Natural killer cell (primary cell): ENCODE measurements around the gene RNU6-1. TPM values are rescaled to one million over a fixed set of nuclear protein-coding genes. Genes with fewer than 3 reads are reported as not detected.

Experiments used
- ATAC-seq, 3 donors: fragments of 150-1000 bp in 2 of 3; fragments of 200-7000 bp in 1 of 3; cut with Tn5 transposase; 1 replicate in 1 of 3; 2 replicates in 2 of 3; pipeline ENCODE4 v1.10.0; 2021; ENCODE audit warnings: mild to moderate bottlenecking in 2 of 3, moderate library complexity in 2 of 3
- DNase-seq, 2 donors: peaks; one replicate each; pipeline versions ENCODE4 v3.0.0 to v3.0.0-alpha.2; 2013 to 2021; ENCODE audit warnings: mixed read lengths in 1 of 2
- H3K27ac ChIP-seq: one replicate; pipeline ENCODE4 v1.5.1; 2013; ENCODE audit warnings: mild to moderate bottlenecking, low read length
- H3K27me3 ChIP-seq: one replicate; pipeline ENCODE4 v1.6.1; 2013; ENCODE audit warnings: low read length; ENCODE audit not compliant: control insufficient read depth, insufficient read depth
- H3K36me3 ChIP-seq: one replicate; pipeline ENCODE4 v1.6.1; 2013; ENCODE audit warnings: low read length; ENCODE audit not compliant: control insufficient read depth, insufficient read depth
- H3K4me1 ChIP-seq: one replicate; pipeline ENCODE4 v1.6.1; 2013; ENCODE audit warnings: low read length; ENCODE audit not compliant: control insufficient read depth, insufficient read depth
- H3K4me3 ChIP-seq: one replicate; pipeline ENCODE4 v1.5.1; 2013; ENCODE audit warnings: low read length
- H3K9me3 ChIP-seq: one replicate; pipeline ENCODE4 v1.6.1; 2013; ENCODE audit warnings: low read length; ENCODE audit not compliant: control insufficient read depth, insufficient read depth
- H3K27ac Mint-ChIP-seq, 2 donors: one replicate each; pipeline ENCODE4 v1.8.0; 2022; ENCODE audit warnings: mild to moderate bottlenecking in 2 of 2, mixed read lengths in 2 of 2, moderate library complexity in 1 of 2
- H3K27me3 Mint-ChIP-seq, 2 donors: one replicate each; pipeline ENCODE4 v1.8.0; 2022; ENCODE audit warnings: low read depth in 2 of 2, mixed read lengths in 2 of 2
- H3K36me3 Mint-ChIP-seq: one replicate; pipeline ENCODE4 v1.8.0; 2022; ENCODE audit warnings: mixed read lengths
- H3K4me1 Mint-ChIP-seq, 2 donors: one replicate each; pipeline ENCODE4 v1.8.0; 2022; ENCODE audit warnings: mixed read lengths in 2 of 2
- H3K4me3 Mint-ChIP-seq: one replicate; pipeline ENCODE4 v1.8.0; 2022; ENCODE audit warnings: mild to moderate bottlenecking, moderate library complexity, mixed read lengths
- H3K9me3 Mint-ChIP-seq, 2 donors: one replicate each; pipeline ENCODE4 v1.8.0; 2022; ENCODE audit warnings: mixed read lengths in 2 of 2
- CTCF ChIP-seq: fragments of 200-600 bp; IDR thresholded peaks from one replicate; pipeline ENCODE4 v1.8.0; 2022; ENCODE audit warnings: antibody characterized with exemption
- WGBS: methylation state at CpG from one replicate; pipeline ENCODE4 v1.1.7; 2013; ENCODE audit warnings: missing lambda C conversion rate; ENCODE audit not compliant: insufficient coverage; 5-methylcytosine and 5-hydroxymethylcytosine counted together
- intact Hi-C: fragments of 100-400 bp; cut with micrococcal nuclease; formaldehyde crosslinking; loops from one replicate; pipeline ENCODE4 v1.14.2; 2022
- total RNA-seq, 4 donors: library from RNA; stranded (reverse); fragments of 120-200 nt in 1 of 4; gene quantifications; one replicate each; pipeline versions ENCODE4 v1.2.3 to v1.2.4, GENCODE V29; 2013 to 2022

The RNU6-1 gene
- total RNA-seq, 3 donors from 2014 or later (not counting 1 experiment from before 2014, with no cell fraction given): not detected

- no peaks in the 10 kb centered on the region for H3K9me3 ChIP-seq
- Mint-ChIP-seq H3K27me3 (no peaks in the 10 kb centered on the region), H3K27ac (no peak overlapping the region), H3K9me3 (no peaks in the 10 kb centered on the region), H3K4me1 (peaks cover 0 to 9% of the 10 kb centered on the region in 2 donors), H3K4me3 (no peak overlapping the region), H3K36me3 (no peaks in the 10 kb centered on the region)
- intact Hi-C loops: no loop called here
- no peaks in the 10 kb centered on the region for H3K4me1 ChIP-seq
- H3K4me3 ChIP-seq: no peak overlapping the region
- H3K27ac ChIP-seq: no peak overlapping the region
- ATAC-seq (no peak), DNase-seq (no peak)
- no peaks in the 10 kb centered on the region for H3K36me3 ChIP-seq
- WGBS: 89% methylated on average over 5 of the region's 5 CpGs
- H3K27me3 ChIP-seq: no peaks in the 10 kb centered on the region
- TF ChIP-seq CTCF: no peak
These were observed 32.7 kb downstream of the RNU6-1 start for GRCh38 chr15:67807141-67807540.

GRCh38 chr15:67806536-67806935 lies 33.3 kb downstream of the RNU6-1 start:
- TF ChIP-seq CTCF: no peak
- H3K9me3 Mint-ChIP-seq: no peaks in the 10 kb centered on the region
- no peaks in the 10 kb centered on the region for H3K4me1 ChIP-seq
- DNase-seq (no peak), ATAC-seq (no peak)
- H3K27me3 Mint-ChIP-seq: no peaks in the 10 kb centered on the region
- no peaks in the 10 kb centered on the region for H3K9me3 ChIP-seq
- WGBS: 98% methylated on average over 18 of the region's 18 CpGs
- no peaks in the 10 kb centered on the region for H3K36me3 Mint-ChIP-seq
- H3K27me3 ChIP-seq: no peaks in the 10 kb centered on the region
- intact Hi-C loops: no loop called here
- H3K27ac ChIP-seq: no peak overlapping the region
- no peak overlapping the region for H3K4me3 ChIP-seq
- no peaks in the 10 kb centered on the region for H3K36me3 ChIP-seq
- H3K4me3 Mint-ChIP-seq: no peak overlapping the region
- no peak overlapping the region for H3K27ac Mint-ChIP-seq
- H3K4me1 Mint-ChIP-seq: peaks cover 0 to 5% of the 10 kb centered on the region in 2 donors

GRCh38 chr15:67805666-67806516 lies 34.0 kb downstream of the RNU6-1 start:
- Histone ChIP-seq H3K9me3 (no peaks in the 10 kb centered on the region), H3K36me3 (no peaks in the 10 kb centered on the region), H3K27ac (no peak overlapping the region), H3K4me1 (no peaks in the 10 kb centered on the region), H3K27me3 (no peaks in the 10 kb centered on the region), H3K4me3 (no peak overlapping the region)
- Mint-ChIP-seq H3K9me3 (no peaks in the 10 kb centered on the region), H3K4me3 (no peak overlapping the region), H3K36me3 (no peaks in the 10 kb centered on the region), H3K27me3 (no peaks in the 10 kb centered on the region), H3K4me1 (peaks cover 0 to 5% of the 10 kb centered on the region in 2 donors), H3K27ac (no peak overlapping the region)
- DNase-seq: no peak
- no peak for ATAC-seq
- TF ChIP-seq CTCF: no peak
- 82% methylated on average over 15 of the region's 16 CpGs for WGBS
- intact Hi-C loops: no loop called here
